ENCODE results near the gene ZKSCAN3. TPM values are rescaled to one million over a fixed set of nuclear protein-coding genes. Genes with fewer than 3 reads are reported as not detected.

The ZKSCAN3 gene
- total RNA-seq, 4 donors from 2014 or later: 3.1 to 5.5 (median 4.8) TPM

- TF ChIP-seq, protein P1, sequence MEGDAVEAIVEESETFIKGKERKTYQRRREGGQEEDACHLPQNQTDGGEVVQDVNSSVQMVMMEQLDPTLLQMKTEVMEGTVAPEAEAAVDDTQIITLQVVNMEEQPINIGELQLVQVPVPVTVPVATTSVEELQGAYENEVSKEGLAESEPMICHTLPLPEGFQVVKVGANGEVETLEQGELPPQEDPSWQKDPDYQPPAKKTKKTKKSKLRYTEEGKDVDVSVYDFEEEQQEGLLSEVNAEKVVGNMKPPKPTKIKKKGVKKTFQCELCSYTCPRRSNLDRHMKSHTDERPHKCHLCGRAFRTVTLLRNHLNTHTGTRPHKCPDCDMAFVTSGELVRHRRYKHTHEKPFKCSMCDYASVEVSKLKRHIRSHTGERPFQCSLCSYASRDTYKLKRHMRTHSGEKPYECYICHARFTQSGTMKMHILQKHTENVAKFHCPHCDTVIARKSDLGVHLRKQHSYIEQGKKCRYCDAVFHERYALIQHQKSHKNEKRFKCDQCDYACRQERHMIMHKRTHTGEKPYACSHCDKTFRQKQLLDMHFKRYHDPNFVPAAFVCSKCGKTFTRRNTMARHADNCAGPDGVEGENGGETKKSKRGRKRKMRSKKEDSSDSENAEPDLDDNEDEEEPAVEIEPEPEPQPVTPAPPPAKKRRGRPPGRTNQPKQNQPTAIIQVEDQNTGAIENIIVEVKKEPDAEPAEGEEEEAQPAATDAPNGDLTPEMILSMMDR (IDR thresholded peaks at IDR 0.05; ENCODE audit: low read depth): no peak
Measured at GRCh38 chr6:28402197-28402596, 52.5 kb downstream of the ZKSCAN3 start.

- TF ChIP-seq, protein P1 (IDR thresholded peaks at IDR 0.05; ENCODE audit: low read depth): no peak
Measured at GRCh38 chr6:28407401-28407800, 57.7 kb downstream of the ZKSCAN3 start.

GRCh38 chr6:28408076-28408802 lies 58.5 kb downstream of the ZKSCAN3 start:
- TF ChIP-seq, protein P1 (IDR thresholded peaks at IDR 0.05; ENCODE audit: low read depth): no peak

- TF ChIP-seq, protein P1 (IDR thresholded peaks at IDR 0.05; ENCODE audit: low read depth): no peak
Measured at GRCh38 chr6:28410767-28411166, 61.0 kb downstream of the ZKSCAN3 start.

DNA sequence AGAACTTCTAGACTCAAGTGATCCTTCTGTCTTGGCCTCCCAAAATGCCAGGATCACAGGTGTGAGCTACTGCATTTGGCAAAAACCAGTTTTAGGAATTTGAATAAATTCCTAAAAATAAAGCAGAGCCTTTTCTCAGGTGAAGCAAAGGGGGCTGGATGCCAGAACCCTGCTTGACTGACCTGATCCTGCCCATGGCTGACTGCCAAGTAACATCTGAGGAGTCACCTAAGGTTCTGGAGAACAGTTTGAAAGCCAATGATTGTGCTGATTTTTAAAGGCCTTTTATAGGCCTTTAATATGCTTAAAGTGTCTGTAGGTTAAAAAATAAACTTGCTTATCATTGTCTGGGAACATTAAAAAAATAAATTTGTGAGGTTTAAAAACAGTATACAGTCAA lies 63.9 kb downstream of the ZKSCAN3 start:
- TF ChIP-seq, protein P1 (IDR thresholded peaks at IDR 0.05; ENCODE audit: low read depth): no peak

Small RNA genes lying within 50 kb of the gene (small RNA-seq; reads per million reads assigned to genes)
- gene AL021997.1: not detected
- gene AL021997.2: not detected
- gene RNU2-45P: not detected

Other genes starting within 250 kb of the ZKSCAN3 start
- 1 to 10 TPM; 4.0 to 4.6 (median 4.6) TPM for gene ZSCAN16, start 225.3 kb upstream of the ZKSCAN3 start, total RNA-seq
- 10 to 100 TPM; 19.7 to 24.1 (median 21.5) TPM for gene ZKSCAN8, start 208.1 kb upstream of the ZKSCAN3 start, total RNA-seq
- 10 to 100 TPM in 3 of 4 donors, 1 to 10 TPM in 1; 8.2 to 16.2 (median 13.5) TPM for gene ZSCAN9, start 124.7 kb upstream of the ZKSCAN3 start, total RNA-seq
- 1 to 10 TPM; 1.3 to 6.6 (median 5.3) TPM for gene ZKSCAN4, start 97.7 kb upstream of the ZKSCAN3 start, total RNA-seq
- 1 to 10 TPM; 1.5 to 4.5 (median 1.9) TPM for gene NKAPL, start 90.7 kb upstream of the ZKSCAN3 start, total RNA-seq
- gene ZSCAN26, start 82.8 kb upstream of the ZKSCAN3 start, total RNA-seq: 10 to 100 TPM; 14.7 to 27.5 (median 20.7) TPM
- gene PGBD1, start 68.4 kb upstream of the ZKSCAN3 start, total RNA-seq: 1 to 10 TPM; 2.1 to 5.3 (median 3.7) TPM
- gene ZSCAN31, start 13.8 kb upstream of the ZKSCAN3 start, total RNA-seq: 1 to 10 TPM; 4.1 to 9.8 (median 4.6) TPM
- 1 to 10 TPM; 3.4 to 5.8 (median 4.1) TPM for gene ZSCAN12, start 49.8 kb downstream of the ZKSCAN3 start, total RNA-seq
- gene ZSCAN23, start 93.5 kb downstream of the ZKSCAN3 start, total RNA-seq: 1 to 10 TPM in 3 of 4 donors, under 1 TPM in 1; 0.65 to 2.2 (median 1.7) TPM
- gene GPX6, start 165.8 kb downstream of the ZKSCAN3 start, total RNA-seq: not detected
- not detected for gene GPX5, start 175.9 kb downstream of the ZKSCAN3 start, total RNA-seq